WTC11 (cell line): ENCODE measurements around the gene TRMU.

ENCODE experiments used
- ATF1 ChIP-seq: sonication (generic); formaldehyde crosslinking; IDR thresholded peaks from 2 replicates; pipeline ENCODE4 v1.8.1; 2023; ENCODE audit warnings: mild to moderate bottlenecking, moderate library complexity, missing genetic modification reagents
- FOXJ3 ChIP-seq: sonication (generic); formaldehyde crosslinking; IDR thresholded peaks from 2 replicates; pipeline ENCODE4 v1.9.0; 2021; ENCODE audit warnings: missing genetic modification reagents, mild to moderate bottlenecking, borderline replicate concordance
- FOXP1 ChIP-seq: sonication (generic); formaldehyde crosslinking; IDR thresholded peaks from 2 replicates; pipeline ENCODE4 v1.8.0; 2022; ENCODE audit warnings: missing genetic modification reagents, mild to moderate bottlenecking, moderate library complexity, borderline replicate concordance
- MAX ChIP-seq: sonication (generic); formaldehyde crosslinking; IDR thresholded peaks from 2 replicates; pipeline ENCODE4 v1.8.0; 2022; ENCODE audit warnings: mild to moderate bottlenecking, missing genetic modification reagents
- MLX ChIP-seq: sonication (generic); formaldehyde crosslinking; IDR thresholded peaks from 2 replicates; pipeline ENCODE4 v1.8.1; 2023; ENCODE audit warnings: mild to moderate bottlenecking, missing genetic modification reagents, moderate library complexity
- NR2C2 ChIP-seq: sonication (generic); formaldehyde crosslinking; IDR thresholded peaks from 2 replicates; pipeline ENCODE4 v1.8.0; 2022; ENCODE audit warnings: mild to moderate bottlenecking, missing genetic modification reagents
- ZNF671 ChIP-seq: fragments of 250-450 bp; sonication (Bioruptor Pico); IDR thresholded peaks from 2 replicates; pipeline ENCODE4 v1.8.0; 2021; ENCODE audit warnings: mild to moderate bottlenecking
- TF ChIP-seq, protein P1 (sequence below): fragments of 200-600 bp; IDR thresholded peaks from 2 replicates; pipeline ENCODE4 v1.8.0; 2022; ENCODE audit warnings: antibody characterized with exemption
- TF ChIP-seq, protein P2 (sequence below): sonication (generic); formaldehyde crosslinking; conservative IDR thresholded peaks from 2 replicates; pipeline ENCODE4 v1.8.1; 2022; ENCODE audit warnings: mild to moderate bottlenecking, missing genetic modification reagents

- TF ChIP-seq, protein P1, sequence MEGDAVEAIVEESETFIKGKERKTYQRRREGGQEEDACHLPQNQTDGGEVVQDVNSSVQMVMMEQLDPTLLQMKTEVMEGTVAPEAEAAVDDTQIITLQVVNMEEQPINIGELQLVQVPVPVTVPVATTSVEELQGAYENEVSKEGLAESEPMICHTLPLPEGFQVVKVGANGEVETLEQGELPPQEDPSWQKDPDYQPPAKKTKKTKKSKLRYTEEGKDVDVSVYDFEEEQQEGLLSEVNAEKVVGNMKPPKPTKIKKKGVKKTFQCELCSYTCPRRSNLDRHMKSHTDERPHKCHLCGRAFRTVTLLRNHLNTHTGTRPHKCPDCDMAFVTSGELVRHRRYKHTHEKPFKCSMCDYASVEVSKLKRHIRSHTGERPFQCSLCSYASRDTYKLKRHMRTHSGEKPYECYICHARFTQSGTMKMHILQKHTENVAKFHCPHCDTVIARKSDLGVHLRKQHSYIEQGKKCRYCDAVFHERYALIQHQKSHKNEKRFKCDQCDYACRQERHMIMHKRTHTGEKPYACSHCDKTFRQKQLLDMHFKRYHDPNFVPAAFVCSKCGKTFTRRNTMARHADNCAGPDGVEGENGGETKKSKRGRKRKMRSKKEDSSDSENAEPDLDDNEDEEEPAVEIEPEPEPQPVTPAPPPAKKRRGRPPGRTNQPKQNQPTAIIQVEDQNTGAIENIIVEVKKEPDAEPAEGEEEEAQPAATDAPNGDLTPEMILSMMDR = no peak
- TF ChIP-seq MLX (CRISPR knock-in tag) (no peak), ATF1 (CRISPR knock-in tag) (no peak), NR2C2 (CRISPR knock-in tag) (no peak), ZNF671 (CRISPR knock-in tag) (no peak), MAX (CRISPR knock-in tag) (no peak), FOXJ3 (CRISPR knock-in tag) (no peak), FOXP1 (no peak)
- TF ChIP-seq, protein P2, sequence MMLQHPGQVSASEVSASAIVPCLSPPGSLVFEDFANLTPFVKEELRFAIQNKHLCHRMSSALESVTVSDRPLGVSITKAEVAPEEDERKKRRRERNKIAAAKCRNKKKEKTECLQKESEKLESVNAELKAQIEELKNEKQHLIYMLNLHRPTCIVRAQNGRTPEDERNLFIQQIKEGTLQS (CRISPR knock-in tag) = no peak
Observed at GRCh38 chr22:46295277-46295971, 40.1 kb upstream of the TRMU start.
